Measurements from ENCODE around the gene IGSF22.
"Not testable (repeated sequence)": the region's sequence is repeated elsewhere in the genome, so short reads cannot be mapped to it uniquely, and the experiment has no call there.

DNA sequence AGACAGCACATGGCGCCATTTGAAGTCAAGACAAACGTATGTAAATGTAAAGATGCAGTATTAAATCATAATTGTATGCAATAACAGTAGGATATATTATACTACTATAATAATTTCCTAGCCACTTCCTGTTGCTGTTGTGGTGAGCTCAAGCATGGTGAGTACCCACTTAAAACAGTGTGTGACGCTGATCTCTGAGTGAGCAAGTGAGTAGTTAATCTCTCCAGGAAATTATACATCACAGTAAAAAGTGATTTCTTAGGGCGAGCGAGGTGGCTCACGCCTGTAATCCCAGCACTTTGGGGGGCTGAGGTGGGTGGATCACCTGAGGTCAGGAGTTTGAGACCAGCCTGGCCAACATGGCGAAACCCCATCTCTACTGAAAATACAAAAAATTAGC, 53.8 kb downstream of the IGSF22 start:
- TF ChIP-seq RNF2 (IDR thresholded peaks at IDR 0.05; ENCODE audit: borderline replicate concordance, low read depth, low read length, missing control alignments, poor library complexity, severe bottlenecking); POLR2AphosphoS5 (IDR thresholded peaks at IDR 0.05; ENCODE audit: low read depth, low read length); SP1 (IDR thresholded peaks at IDR 0.05; ENCODE audit: low read depth, low read length); TBP (IDR thresholded peaks at IDR 0.05; ENCODE audit: low read depth, low read length): not testable (repeated sequence)
- TF ChIP-seq, protein P1, sequence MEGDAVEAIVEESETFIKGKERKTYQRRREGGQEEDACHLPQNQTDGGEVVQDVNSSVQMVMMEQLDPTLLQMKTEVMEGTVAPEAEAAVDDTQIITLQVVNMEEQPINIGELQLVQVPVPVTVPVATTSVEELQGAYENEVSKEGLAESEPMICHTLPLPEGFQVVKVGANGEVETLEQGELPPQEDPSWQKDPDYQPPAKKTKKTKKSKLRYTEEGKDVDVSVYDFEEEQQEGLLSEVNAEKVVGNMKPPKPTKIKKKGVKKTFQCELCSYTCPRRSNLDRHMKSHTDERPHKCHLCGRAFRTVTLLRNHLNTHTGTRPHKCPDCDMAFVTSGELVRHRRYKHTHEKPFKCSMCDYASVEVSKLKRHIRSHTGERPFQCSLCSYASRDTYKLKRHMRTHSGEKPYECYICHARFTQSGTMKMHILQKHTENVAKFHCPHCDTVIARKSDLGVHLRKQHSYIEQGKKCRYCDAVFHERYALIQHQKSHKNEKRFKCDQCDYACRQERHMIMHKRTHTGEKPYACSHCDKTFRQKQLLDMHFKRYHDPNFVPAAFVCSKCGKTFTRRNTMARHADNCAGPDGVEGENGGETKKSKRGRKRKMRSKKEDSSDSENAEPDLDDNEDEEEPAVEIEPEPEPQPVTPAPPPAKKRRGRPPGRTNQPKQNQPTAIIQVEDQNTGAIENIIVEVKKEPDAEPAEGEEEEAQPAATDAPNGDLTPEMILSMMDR (IDR thresholded peaks at IDR 0.05; ENCODE audit: control extremely low read depth in 1 of 3, insufficient read depth in 1 of 3, low read depth in 1 of 3, low read length in 3 of 3): not testable (repeated sequence)
